Jurkat, Clone E6-1 (cell line): ENCODE data around the gene MYL10.
"Not testable (repeated sequence)": the region's sequence is repeated elsewhere in the genome, so short reads cannot be mapped to it uniquely, and the experiment has no call there.

Source experiments
- DNase-seq: peaks from one replicate; pipeline ENCODE4 v3.0.0-alpha.2; 2011; ENCODE audit warnings: low read depth, low spot score
- H3K4me3 ChIP-seq: 2 replicates; pipeline ENCODE4 v1.5.1; 2011; ENCODE audit warnings: mild to moderate bottlenecking, low read length, control low read depth, moderate library complexity

MYL10 gene

GRCh38 chr7:101662447-101662998 lies 33.4 kb upstream of the MYL10 start:
- no peak overlapping the region for H3K4me3 ChIP-seq
- no peak for DNase-seq

DNA sequence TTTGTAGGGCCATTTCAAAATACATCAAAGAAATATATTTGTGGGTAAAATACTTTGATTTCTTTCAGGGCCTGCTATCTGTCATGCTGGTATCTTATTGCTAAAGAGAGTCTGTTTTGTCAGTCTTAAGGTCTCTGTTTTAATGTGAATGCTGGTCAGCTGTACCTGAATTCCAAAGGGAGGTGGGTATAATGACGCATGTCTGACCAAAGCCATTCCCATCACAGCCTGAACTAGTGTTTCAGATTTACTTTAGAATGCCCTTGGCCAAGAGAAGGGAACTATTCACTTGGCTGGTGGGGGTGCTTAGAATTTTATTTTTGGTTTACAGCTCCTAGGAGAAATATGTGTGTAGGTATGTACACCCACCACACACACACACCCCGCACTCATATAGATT lies 30.6 kb upstream of the MYL10 start:
- DNase-seq = no peak
- H3K4me3 ChIP-seq = no peak overlapping the region

DNA sequence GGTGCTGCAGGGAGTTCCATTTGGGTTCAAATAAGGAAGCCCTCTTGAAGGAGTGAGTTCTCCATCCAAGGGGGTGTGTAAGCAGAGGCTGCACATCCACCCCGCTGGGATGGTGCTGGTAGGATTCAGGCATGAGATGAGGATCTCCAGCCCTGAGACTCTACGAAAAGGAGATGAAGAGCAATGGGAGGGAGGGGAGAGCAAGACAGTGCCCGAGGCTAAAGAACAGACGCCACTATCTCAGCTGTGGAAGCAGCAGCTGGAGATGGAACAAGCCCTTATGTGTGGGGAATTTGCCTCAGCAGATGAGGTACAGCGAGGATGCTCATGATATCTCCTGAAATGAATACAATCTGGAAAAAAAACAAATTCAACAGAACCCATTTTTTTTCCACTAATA lies 28.1 kb upstream of the MYL10 start:
- DNase-seq = no peak
- H3K4me3 ChIP-seq = no peak overlapping the region

DNA sequence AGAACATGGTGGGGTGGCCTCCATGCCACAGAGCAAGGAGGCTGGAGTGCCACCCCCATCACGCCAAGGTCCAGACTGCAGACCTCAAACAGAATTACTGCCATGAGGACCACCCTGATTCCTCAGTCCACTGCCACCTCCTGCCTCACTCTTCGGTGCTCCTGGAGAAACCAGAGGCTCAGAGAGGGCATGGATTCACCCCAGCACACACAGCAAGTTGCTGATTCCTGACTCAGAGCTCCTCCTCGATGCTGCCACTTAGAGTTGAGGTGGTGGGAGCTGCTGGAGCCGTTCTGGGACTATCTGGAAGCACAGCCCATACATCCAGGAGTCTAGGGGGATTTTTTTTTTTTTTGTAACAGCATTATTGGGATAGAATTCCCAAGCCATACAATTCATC lies 22.0 kb upstream of the MYL10 start:
- DNase-seq = no peak
- H3K4me3 ChIP-seq = no peak overlapping the region

DNA sequence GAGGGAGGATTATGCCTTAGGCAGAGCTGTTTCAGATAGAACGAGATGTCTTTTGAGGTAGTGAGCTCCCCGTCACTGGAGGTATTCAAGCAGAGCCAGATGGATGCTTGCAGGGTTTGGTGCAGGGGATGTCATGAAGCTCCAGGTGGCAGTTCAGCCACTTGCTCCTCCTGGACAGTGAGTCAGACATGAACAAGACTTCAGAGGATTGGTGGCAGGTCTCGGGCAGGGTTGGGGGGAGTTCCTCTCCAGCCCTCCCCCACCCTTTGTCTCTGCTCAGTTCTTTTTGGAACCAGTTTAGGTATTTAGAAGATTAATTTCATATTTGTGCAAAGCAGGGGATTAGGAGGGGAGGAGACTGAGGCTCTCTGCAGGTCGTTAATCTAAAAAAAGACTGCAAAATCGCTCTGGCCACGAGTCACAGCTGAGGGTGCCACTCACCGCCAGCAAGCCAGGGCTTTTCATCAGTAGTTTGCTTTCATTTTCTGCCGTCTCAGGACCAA lies 21.5 kb upstream of the MYL10 start:
- H3K4me3 ChIP-seq = no peak overlapping the region
- DNase-seq = no peak

- H3K4me3 ChIP-seq, DNase-seq: not testable (repeated sequence)
These were observed 18.8 kb upstream of the MYL10 start for GRCh38 chr7:101647876-101648275.

GRCh38 chr7:101645951-101646350 lies 16.9 kb upstream of the MYL10 start:
- no peak overlapping the region for H3K4me3 ChIP-seq
- no peak for DNase-seq

GRCh38 chr7:101644879-101645278 lies 15.8 kb upstream of the MYL10 start:
- DNase-seq = no peak
- no peak overlapping the region for H3K4me3 ChIP-seq

DNA sequence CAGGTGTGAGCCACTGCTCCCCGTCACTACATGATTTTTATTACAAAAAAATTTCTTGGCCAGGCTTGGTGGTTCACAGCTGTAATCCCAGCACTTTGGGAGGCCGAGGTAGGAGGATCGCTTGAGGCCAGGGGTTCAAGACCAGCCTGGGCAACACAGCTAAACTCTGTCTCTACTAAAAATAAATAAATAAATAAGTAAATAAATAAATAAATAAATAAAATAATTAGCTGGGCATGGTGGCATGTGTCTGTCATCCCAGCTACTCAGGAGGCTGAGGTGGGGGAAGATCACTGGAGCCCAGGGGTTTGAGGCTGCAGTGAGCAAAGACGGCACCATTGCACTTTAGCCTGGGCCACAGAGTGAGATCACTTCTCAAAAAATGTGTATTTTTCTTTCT lies 10.0 kb upstream of the MYL10 start:
- H3K4me3 ChIP-seq, DNase-seq: not testable (repeated sequence)

- no peak overlapping the region for H3K4me3 ChIP-seq
- DNase-seq = no peak
These were observed 7.9 kb upstream of the MYL10 start for GRCh38 chr7:101636822-101637623.

DNA sequence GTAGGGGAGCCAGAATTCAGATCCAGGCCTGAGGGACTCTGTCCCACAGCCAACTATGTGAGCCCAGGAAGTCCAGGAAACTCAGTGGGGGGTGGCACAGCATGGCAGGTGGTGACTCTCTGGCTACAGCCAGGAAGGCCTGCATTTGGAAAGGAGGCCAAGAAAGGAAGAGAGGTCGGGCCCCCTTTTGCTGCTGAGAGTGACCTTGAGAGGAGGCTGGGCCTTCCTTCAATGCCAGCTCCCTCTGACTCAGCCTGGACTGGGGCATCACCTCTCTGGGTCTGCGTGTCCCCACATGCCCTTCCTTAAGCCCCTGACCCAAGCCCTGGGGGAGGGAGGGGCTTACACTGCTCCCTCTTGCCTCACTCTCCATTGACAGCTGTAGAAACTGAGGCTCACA lies 6.4 kb upstream of the MYL10 start:
- H3K4me3 ChIP-seq = no peak overlapping the region
- no peak for DNase-seq

GRCh38 chr7:101634196-101634717 lies 5.2 kb upstream of the MYL10 start:
- DNase-seq = no peak

DNA sequence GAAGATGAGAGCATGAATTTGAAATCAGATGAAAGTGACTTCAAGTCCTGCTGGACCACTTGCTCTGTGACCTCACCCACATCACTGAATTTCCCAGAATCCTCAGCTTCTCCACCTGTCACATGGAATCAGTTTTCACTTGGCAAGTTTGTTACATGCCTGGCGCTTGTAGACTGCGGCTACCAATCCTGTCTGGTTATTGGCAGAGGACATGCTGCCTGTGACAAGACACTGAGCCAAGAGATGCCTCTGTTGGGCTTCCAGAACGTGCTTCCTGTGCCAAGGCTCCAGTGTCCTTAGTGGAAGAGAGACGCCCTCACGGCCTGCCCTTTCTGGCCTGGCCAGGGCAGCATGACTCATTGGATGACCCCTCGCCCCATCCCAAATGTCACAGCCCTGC lies 4.4 kb upstream of the MYL10 start:
- DNase-seq = no peak
- no peak overlapping the region for H3K4me3 ChIP-seq

More at GRCh38 chr7:101634196-101634717, 5.2 kb upstream of the MYL10 start:
- no peak overlapping the region for H3K4me3 ChIP-seq

DNA sequence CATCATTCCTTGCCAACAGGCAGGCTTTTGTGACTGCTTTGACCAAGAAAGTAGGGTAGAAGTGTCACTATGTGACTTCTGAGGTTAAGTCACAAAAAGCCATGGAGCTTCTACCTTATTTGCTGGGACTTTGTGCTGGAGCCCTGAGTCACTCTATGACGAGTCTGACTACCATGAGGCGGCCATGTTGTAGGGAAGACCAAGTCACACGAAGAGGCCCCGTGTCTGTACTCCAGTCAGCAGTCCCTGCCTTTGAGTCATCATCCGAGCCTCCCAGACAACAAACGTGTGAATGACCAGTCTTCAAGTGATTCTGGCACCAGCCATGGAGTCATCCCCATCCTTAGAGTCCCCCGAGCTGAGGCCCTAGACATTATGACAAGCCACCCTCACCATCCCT lies 3.5 kb upstream of the MYL10 start:
- H3K4me3 ChIP-seq = no peak overlapping the region
- no peak for DNase-seq

GRCh38 chr7:101631224-101631714 lies 2.2 kb upstream of the MYL10 start:
- DNase-seq = no peak
- no peak overlapping the region for H3K4me3 ChIP-seq

DNA sequence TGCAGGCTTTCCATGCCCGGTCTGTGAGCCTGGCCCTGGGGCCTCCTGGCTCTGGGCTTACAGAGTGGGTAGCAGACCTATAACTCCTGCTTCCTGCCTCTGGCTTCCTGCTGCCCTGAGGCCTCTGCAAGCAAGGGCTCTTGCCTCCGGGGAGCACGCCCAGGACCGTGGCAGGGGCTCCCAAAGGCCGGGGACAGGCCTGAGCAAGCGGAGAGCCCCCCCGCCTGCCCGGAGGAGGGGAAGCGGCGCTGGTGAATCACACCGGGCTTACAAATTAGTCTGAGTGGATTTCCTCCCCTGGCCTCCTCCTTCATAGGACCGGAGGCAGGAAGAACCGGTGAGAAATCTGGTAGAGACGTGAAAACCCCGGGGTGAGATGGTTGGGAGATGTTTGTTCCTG lies 1.5 kb upstream of the MYL10 start:
- H3K4me3 ChIP-seq = no peak overlapping the region
- no peak for DNase-seq

DNA sequence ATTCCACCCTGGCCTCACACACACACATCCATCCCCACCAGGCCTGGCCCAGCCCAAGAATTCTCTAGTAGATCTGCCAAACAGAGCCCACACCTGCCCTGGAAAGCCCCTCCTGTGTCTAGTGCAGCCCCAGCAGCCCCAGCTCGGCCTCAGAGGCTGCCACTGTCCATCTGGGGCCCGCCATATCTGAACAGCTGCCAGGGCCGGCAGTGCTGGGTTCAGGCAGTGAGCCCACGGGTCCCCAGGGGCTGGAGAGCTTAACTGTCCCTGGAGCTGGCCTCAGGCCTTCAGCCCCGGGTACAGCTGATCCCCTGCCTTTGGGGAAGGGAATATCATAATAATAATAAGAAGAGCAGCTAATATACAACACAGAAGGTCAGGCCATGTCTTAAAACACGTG lies 574 bp downstream of the MYL10 start:
- no peak overlapping the region for H3K4me3 ChIP-seq
- no peak for DNase-seq

DNA sequence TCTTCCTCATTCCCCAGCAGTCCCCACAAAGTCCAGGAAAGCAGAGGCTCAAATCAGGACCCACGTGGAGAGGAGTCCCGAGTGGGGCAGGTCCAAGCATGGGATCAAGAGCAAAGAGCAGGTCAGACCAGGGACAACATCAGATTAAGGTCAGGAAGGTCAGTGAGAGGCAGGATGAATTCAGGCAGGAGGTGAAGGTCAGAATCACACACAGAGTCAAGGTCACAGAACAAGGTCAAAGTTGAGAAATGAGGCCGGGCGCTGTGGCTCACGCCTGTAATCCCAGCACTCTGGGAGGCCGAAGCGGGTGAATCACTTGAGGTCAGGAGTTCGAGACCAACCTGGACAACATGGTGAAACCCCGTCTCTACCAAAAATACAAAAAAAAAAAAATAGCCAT lies 2.3 kb downstream of the MYL10 start:
- DNase-seq = no peak

GRCh38 chr7:101626069-101626671 lies 2.9 kb downstream of the MYL10 start:
- H3K4me3 ChIP-seq = no peak overlapping the region
- no peak for DNase-seq

More for the DNA sequence above, 2.3 kb downstream of the MYL10 start:
- no peak overlapping the region for H3K4me3 ChIP-seq
